Stomach smooth muscle (tissue), 2 donors: ENCODE data around the gene PPP2R3B.
"Not testable (repeated sequence)": the region's sequence is repeated elsewhere in the genome, so short reads cannot be mapped to it uniquely, and the experiment has no call there.

Source experiments
- H3K27ac ChIP-seq: one replicate; pipeline ENCODE4 v1.7.0; 2013; ENCODE audit warnings: mild to moderate bottlenecking, low read length, inconsistent platforms
- H3K27me3 ChIP-seq, 2 donors: one replicate each; pipeline ENCODE4 v1.7.0; 2013; ENCODE audit warnings: low read length in 2 of 2; ENCODE audit not compliant: insufficient read depth in 2 of 2, control insufficient read depth in 1 of 2
- H3K36me3 ChIP-seq, 2 donors: one replicate each; pipeline ENCODE4 v1.7.0; 2013; ENCODE audit warnings: low read length in 2 of 2; ENCODE audit not compliant: control insufficient read depth in 2 of 2, insufficient read depth in 2 of 2
- H3K4me1 ChIP-seq: one replicate; pipeline ENCODE4 v1.7.0; 2013; ENCODE audit warnings: low read length; ENCODE audit not compliant: control insufficient read depth, insufficient read depth
- H3K4me3 ChIP-seq, 2 donors: one replicate each; pipeline ENCODE4 v1.7.0; 2013; ENCODE audit warnings: low read length in 2 of 2
- H3K9ac ChIP-seq, 2 donors: one replicate each; pipeline ENCODE4 v1.7.0; 2013; ENCODE audit warnings: low read length in 2 of 2, mild to moderate bottlenecking in 1 of 2
- H3K9me3 ChIP-seq, 2 donors: one replicate each; pipeline ENCODE4 v1.7.0; 2013; ENCODE audit warnings: low read length in 2 of 2; ENCODE audit not compliant: control insufficient read depth in 2 of 2
- donor health status: healthy.
- donor health status: Pancreatic carcinoma.

Gene PPP2R3B

GRCh38 chrX:307261-308111 lies 79.2 kb downstream of the PPP2R3B start:
- H3K4me3 ChIP-seq: no peak overlapping the region
- no peak overlapping the region for H3K27ac ChIP-seq
- no peaks in the 10 kb centered on the region for H3K27me3 ChIP-seq
- no peak overlapping the region for H3K9ac ChIP-seq
- peaks cover 0 to 6% of the 10 kb centered on the region in 2 donors for H3K9me3 ChIP-seq
- H3K36me3 ChIP-seq: peaks cover 37 to 44% of the 10 kb centered on the region in 2 donors
- H3K4me1 ChIP-seq: no peaks in the 10 kb centered on the region

- H3K9me3 ChIP-seq, H3K27me3 ChIP-seq, H3K27ac ChIP-seq, H3K4me1 ChIP-seq, H3K9ac ChIP-seq, H3K4me3 ChIP-seq: not testable (repeated sequence)
- H3K36me3 ChIP-seq: peaks cover 31 to 37% of the 10 kb centered on the region in 2 donors
Observed at GRCh38 chrX:306614-307251, 80.0 kb downstream of the PPP2R3B start.

DNA sequence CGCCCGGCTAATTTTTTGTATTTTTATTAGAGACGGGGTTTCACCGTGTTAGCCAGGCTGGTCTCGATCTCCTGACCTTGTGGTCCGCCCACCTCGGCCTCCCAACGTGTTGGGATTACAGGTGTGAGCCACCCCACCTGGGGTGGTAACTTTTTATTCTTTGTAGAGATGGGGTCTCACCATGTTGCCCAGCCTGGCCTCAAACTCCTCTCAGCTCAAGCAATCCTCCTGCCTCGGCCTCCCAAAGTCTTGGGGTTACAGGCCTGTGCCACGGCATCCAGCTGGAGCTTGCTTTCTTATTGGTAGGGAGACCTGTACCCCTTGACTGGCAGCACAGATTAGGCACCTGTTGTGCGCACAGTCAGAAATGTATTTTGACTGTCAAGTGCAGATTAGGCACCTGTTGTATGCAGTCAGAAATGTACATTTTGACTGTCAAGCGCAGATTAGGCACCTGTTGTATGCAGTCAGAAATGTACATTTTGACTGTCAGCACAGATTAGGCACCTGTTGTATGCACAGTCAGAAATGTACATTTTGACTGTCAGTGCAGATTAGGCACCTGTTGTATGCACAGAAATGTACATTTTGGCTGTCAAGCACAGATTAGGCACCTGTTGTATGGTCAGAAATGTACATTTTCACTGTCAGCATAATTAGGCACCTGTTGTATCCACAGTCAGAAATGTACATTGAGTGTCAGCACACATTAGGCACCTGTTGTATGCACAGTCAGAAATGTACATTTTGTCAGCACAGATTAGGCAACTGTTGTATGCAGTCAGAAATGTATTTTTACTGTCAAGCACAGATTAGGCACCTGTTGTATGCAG lies 80.7 kb downstream of the PPP2R3B start:
- H3K36me3 ChIP-seq: peaks cover 25 to 32% of the 10 kb centered on the region in 2 donors
- H3K27ac ChIP-seq, H3K4me1 ChIP-seq, H3K9ac ChIP-seq, H3K27me3 ChIP-seq, H3K4me3 ChIP-seq, H3K9me3 ChIP-seq: not testable (repeated sequence)

- Histone ChIP-seq H3K36me3 (peaks cover 14 to 20% of the 10 kb centered on the region in 2 donors), H3K9me3 (peaks cover 0 to 6% of the 10 kb centered on the region in 2 donors), H3K4me3 (no peak overlapping the region), H3K27me3 (no peaks in the 10 kb centered on the region), H3K9ac (no peak overlapping the region), H3K27ac (no peak overlapping the region), H3K4me1 (no peaks in the 10 kb centered on the region)
Observed at GRCh38 chrX:302975-303374, 83.7 kb downstream of the PPP2R3B start.

DNA sequence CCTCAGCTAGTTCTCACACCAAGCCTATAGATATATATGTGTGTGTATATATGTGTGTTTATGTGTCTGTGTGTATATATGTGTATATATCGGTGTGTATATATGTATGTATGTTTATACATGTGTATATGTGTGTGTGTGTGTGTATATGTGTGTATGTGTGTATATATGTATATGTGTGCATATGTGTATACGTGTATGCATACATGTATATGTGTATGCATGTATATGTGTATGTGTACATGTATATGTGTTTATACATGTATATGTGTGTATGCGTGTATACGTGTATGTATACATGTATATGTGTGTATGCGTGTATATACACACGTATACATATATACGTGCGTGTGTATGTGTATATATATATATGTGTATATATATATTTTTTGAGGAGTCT lies 86.4 kb downstream of the PPP2R3B start:
- Histone ChIP-seq H3K4me1 (no peaks in the 10 kb centered on the region), H3K9me3 (peaks cover 0 to 6% of the 10 kb centered on the region in 2 donors), H3K27me3 (no peaks in the 10 kb centered on the region), H3K27ac (no peak overlapping the region), H3K9ac (no peak overlapping the region), H3K4me3 (no peak overlapping the region), H3K36me3 (peaks cover 8 to 12% of the 10 kb centered on the region in 2 donors)

DNA sequence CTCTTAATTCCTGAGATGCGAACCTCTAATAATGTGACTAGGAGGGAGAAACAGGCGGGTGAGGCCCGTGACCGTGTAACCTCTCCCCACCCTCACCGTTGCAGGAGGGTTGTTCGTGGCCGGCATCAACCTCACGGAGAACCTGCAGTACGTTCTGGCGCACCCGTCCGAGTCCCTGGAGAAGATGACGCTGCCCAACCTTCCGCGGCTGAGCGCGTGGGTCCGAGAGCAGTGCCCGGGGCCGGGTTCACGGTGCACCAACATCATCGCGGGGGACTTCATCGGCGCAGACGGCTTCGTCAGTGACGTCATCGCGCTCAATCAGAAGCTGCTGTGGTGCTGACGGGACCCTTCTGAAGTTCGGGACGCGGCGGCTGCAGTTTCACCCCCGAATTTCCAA lies 87.7 kb downstream of the PPP2R3B start:
- no peak overlapping the region for H3K9ac ChIP-seq
- no peak overlapping the region for H3K27ac ChIP-seq
- peaks cover 6 to 7% of the 10 kb centered on the region in 2 donors for H3K36me3 ChIP-seq
- H3K9me3 ChIP-seq: no peaks in the 10 kb centered on the region
- no peaks in the 10 kb centered on the region for H3K4me1 ChIP-seq
- no peak overlapping the region for H3K4me3 ChIP-seq
- no peaks in the 10 kb centered on the region for H3K27me3 ChIP-seq

GRCh38 chrX:295136-295535 lies 91.6 kb downstream of the PPP2R3B start:
- Histone ChIP-seq H3K4me3 (no peak overlapping the region), H3K9me3 (no peaks in the 10 kb centered on the region), H3K4me1 (no peaks in the 10 kb centered on the region), H3K27ac (no peak overlapping the region), H3K27me3 (no peaks in the 10 kb centered on the region), H3K9ac (no peak overlapping the region), H3K36me3 (peaks cover 3 to 12% of the 10 kb centered on the region in 2 donors)

- Histone ChIP-seq H3K9me3 (no peaks in the 10 kb centered on the region), H3K27me3 (no peaks in the 10 kb centered on the region), H3K36me3 (peaks cover 3 to 14% of the 10 kb centered on the region in 2 donors), H3K27ac (no peak overlapping the region), H3K9ac (no peak overlapping the region), H3K4me1 (no peaks in the 10 kb centered on the region), H3K4me3 (no peak overlapping the region)
Observed at GRCh38 chrX:292900-293897, 93.5 kb downstream of the PPP2R3B start.

DNA sequence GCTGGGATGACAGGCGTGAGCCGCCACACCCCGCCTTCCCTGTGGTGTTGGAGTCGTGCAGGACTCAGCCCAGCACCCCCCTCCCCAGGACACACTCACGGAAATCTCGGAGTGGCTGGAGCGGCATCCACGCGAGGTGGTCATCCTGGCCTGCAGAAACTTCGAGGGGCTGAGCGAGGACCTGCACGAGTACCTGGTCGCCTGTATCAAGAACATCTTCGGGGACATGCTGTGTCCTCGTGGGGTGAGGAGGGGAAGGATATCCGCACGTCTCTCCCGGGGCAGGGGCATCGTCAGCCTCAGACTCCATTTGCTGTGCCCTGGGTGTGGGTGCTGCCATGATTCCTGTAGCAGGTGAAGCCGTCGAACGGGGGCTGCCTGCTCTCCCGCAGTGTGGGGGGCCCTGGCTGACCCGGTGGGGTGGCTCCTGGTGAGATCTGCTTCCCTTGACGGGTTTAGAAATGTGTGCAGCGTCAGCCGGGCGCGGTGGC lies 95.3 kb downstream of the PPP2R3B start:
- no peak overlapping the region for H3K4me3 ChIP-seq
- H3K27ac ChIP-seq: no peak overlapping the region
- H3K36me3 ChIP-seq: peaks cover 3 to 12% of the 10 kb centered on the region in 2 donors
- H3K9me3 ChIP-seq: no peaks in the 10 kb centered on the region
- no peak overlapping the region for H3K9ac ChIP-seq
- H3K4me1 ChIP-seq: no peaks in the 10 kb centered on the region
- no peaks in the 10 kb centered on the region for H3K27me3 ChIP-seq
